Activated CD8-positive, alpha-beta memory T cell treated with anti-CD3 and anti-CD28 coated beads, Interleukin-2, amount 50 U/mL, for 1 hour (primary cell): ENCODE results near the gene PCSK2.

Source experiments
- DNase-seq: peaks from one replicate; pipeline ENCODE4 v3.0.0-alpha.2; 2020; ENCODE audit errors: extremely low read depth

PCSK2 gene

GRCh38 chr20:17534077-17534476 is 307.2 kb downstream of the PCSK2 start:
- no peak for DNase-seq
